HepG2 (cell line): Measurements from ENCODE around the gene CTF1. TPM values are rescaled to one million over a fixed set of nuclear protein-coding genes. Genes with fewer than 3 reads are reported as not detected.
A peak's percentile ranks its signal among the peaks of the same experiment; 100 is the strongest.

Experiments used
- ARHGAP35 ChIP-seq: sonication (generic); formaldehyde crosslinking; IDR thresholded peaks from 2 replicates; pipeline ENCODE4 v1.9.0; 2022; ENCODE audit warnings: mild to moderate bottlenecking, inconsistent platforms, moderate library complexity, missing genetic modification reagents, borderline replicate concordance
- ATF1 ChIP-seq: IDR thresholded peaks from 2 replicates; pipeline ENCODE4 v1.6.1; 2016; ENCODE audit warnings: mild to moderate bottlenecking, control low read depth
- CREB1 ChIP-seq, 2 experiments: fragments of 450-650 bp in 1 of 2; IDR thresholded peaks; 2 replicates each; pipeline ENCODE4 v1.6.1; 2016 to 2017; ENCODE audit warnings: control low read depth in 1 of 2, mild to moderate bottlenecking in 1 of 2, missing compliant biosample characterization in 1 of 2, missing genetic modification characterization in 1 of 2
- KMT2A ChIP-seq: sonication (generic); formaldehyde crosslinking; IDR thresholded peaks from 2 replicates; pipeline ENCODE4 v1.4.0; 2020; ENCODE audit warnings: missing genetic modification reagents
- MAF1 ChIP-seq: sonication (generic); formaldehyde crosslinking; IDR thresholded peaks from 2 replicates; pipeline ENCODE4 v1.5.0; 2020; ENCODE audit warnings: missing genetic modification reagents, borderline replicate concordance
- PHF5A ChIP-seq: IDR thresholded peaks from one replicate; pipeline ENCODE4 v1.6.1; 2018; ENCODE audit warnings: low read depth, missing genetic modification reagents; ENCODE audit not compliant: unreplicated experiment
- SATB2 ChIP-seq: sonication (generic); formaldehyde crosslinking; IDR thresholded peaks from 2 replicates; pipeline ENCODE4 v1.5.0; 2020; ENCODE audit warnings: missing genetic modification reagents
- SMAD1 ChIP-seq: sonication (generic); formaldehyde crosslinking; IDR thresholded peaks from 2 replicates; pipeline ENCODE4 v1.4.0; 2020; ENCODE audit warnings: missing genetic modification reagents, low read depth, mild to moderate bottlenecking, borderline replicate concordance
- SP1 ChIP-seq, 2 experiments: fragments of 450-650 bp in 1 of 2; sonication (generic) in 1 of 2; formaldehyde crosslinking in 1 of 2; IDR thresholded peaks; 2 replicates each; pipeline versions ENCODE4 v1.4.0 to v1.6.1; 2016 to 2020; ENCODE audit warnings: missing genetic modification reagents in 1 of 2
- SPEN ChIP-seq: sonication (generic); formaldehyde crosslinking; IDR thresholded peaks from 2 replicates; pipeline ENCODE4 v1.5.1; 2020; ENCODE audit warnings: low read depth, mild to moderate bottlenecking, missing genetic modification reagents
- TAF15 ChIP-seq: fragments of 200-400 bp; formaldehyde crosslinking; IDR thresholded peaks from one replicate; pipeline ENCODE4 v1.6.1; 2018; ENCODE audit warnings: mild to moderate bottlenecking, low read depth, low read length; ENCODE audit not compliant: poor library complexity, severe bottlenecking
- ZKSCAN1 ChIP-seq: fragments of 150-350 bp; IDR thresholded peaks from 2 replicates; pipeline ENCODE4 v1.6.1; 2014; ENCODE audit warnings: low read length
- ZNF101 ChIP-seq: sonication (generic); formaldehyde crosslinking; IDR thresholded peaks from 2 replicates; pipeline ENCODE4 v1.4.0; 2020; ENCODE audit warnings: mild to moderate bottlenecking, low read depth, missing genetic modification reagents, borderline replicate concordance
- ZNF253 ChIP-seq: sonication (generic); formaldehyde crosslinking; IDR thresholded peaks from 2 replicates; pipeline ENCODE4 v1.8.0; 2022; ENCODE audit warnings: mild to moderate bottlenecking, missing genetic modification reagents, borderline replicate concordance
- ZNF572 ChIP-seq: sonication (generic); formaldehyde crosslinking; IDR thresholded peaks from 2 replicates; pipeline ENCODE4 v1.5.1; 2020; ENCODE audit warnings: mild to moderate bottlenecking, missing genetic modification reagents
- polyA plus RNA-seq, 8 experiments: library from polyadenylated mRNA; depleted of rRNA in 3 of 8; stranded (reverse) in 7 of 8; unstranded in 1 of 8; fragments of >200 nt; fragmentation: Illumina TruSeq in 4 of 8; extraction: Trizol in 4 of 8; gene quantifications; 2 replicates each; pipeline versions ENCODE4 v1.2.1 to v1.2.3, GENCODE V29; 2011 to 2016; ENCODE audit warnings: low read depth in 4 of 8, missing spikeins in 1 of 8, mixed read lengths in 1 of 8; ENCODE audit not compliant: insufficient read depth in 1 of 8
- total RNA-seq, 5 experiments: library from RNA; depleted of rRNA; stranded (reverse); fragments of >200 nt; fragmentation: Illumina TruSeq; extraction: Trizol; gene quantifications; 2 replicates each; pipeline ENCODE4 v1.2.3, GENCODE V29; 2016; ENCODE audit warnings: low read depth in 1 of 5
- TF ChIP-seq, protein P1 (sequence below): sonication (generic); formaldehyde crosslinking; IDR thresholded peaks from 2 replicates; pipeline ENCODE4 v1.5.0; 2020; ENCODE audit warnings: missing genetic modification reagents
- TF ChIP-seq, protein P2 (sequence below): sonication (generic); formaldehyde crosslinking; IDR thresholded peaks from 2 replicates; pipeline ENCODE4 v1.4.0; 2020; ENCODE audit warnings: missing genetic modification reagents
- TF ChIP-seq, protein P3 (sequence below): sonication (generic); formaldehyde crosslinking; IDR thresholded peaks from 2 replicates; pipeline ENCODE4 v1.5.1; 2020; ENCODE audit warnings: missing genetic modification reagents, mild to moderate bottlenecking, borderline replicate concordance
- TF ChIP-seq, protein P4 (sequence below): sonication (generic); formaldehyde crosslinking; IDR thresholded peaks from 2 replicates; pipeline ENCODE4 v1.5.0; 2020; ENCODE audit warnings: missing genetic modification reagents
- TF ChIP-seq, protein P5 (sequence below): sonication (generic); formaldehyde crosslinking; IDR thresholded peaks from 2 replicates; pipeline ENCODE4 v1.5.0; 2020; ENCODE audit warnings: mild to moderate bottlenecking, missing genetic modification reagents, borderline replicate concordance

The CTF1 gene
- total and polyA plus RNA-seq, 2 of the 13 experiments (the other 11 are each of a cell fraction or from before 2014, with no cell fraction given) = 0.13 to 1.8 TPM

DNA sequence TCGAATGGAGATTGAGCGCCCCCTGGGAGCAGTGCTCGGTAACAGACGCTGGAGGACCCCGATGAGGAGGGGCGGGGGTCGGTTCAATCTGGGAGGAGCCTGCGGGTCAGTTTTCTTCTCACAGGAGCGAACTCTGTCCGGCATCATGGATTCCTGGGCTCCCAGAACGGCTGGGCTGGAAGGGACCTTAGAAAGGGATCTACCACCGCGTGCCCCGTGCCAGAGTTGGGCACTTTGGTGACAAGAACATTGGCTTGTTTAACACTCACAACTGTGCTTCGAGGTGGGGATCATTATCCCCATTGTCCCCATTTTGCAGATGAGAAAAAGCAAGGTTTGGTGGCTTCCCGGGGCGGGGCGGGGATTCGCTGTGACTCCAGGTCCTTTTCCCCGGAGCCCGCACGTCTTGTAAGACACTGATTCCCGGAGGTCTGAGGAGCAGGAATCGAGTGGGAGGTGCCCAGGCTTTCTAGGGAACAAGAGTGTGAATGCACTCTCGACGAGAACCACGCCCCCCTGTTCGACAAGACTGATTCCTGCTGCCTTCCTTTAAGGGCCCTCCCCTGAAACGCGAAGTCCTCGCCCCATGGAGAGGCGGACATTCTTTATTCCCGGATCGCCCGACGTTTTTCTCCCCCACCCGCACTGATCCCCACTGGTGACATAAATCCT, 25.5 kb downstream of the CTF1 start (continued):
- TF ChIP-seq, protein P1, sequence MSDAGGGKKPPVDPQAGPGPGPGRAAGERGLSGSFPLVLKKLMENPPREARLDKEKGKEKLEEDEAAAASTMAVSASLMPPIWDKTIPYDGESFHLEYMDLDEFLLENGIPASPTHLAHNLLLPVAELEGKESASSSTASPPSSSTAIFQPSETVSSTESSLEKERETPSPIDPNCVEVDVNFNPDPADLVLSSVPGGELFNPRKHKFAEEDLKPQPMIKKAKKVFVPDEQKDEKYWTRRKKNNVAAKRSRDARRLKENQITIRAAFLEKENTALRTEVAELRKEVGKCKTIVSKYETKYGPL (CRISPR knock-in tag) = no peak
- peak; percentile 70; the same call in 1 of the 2 replicates for TF ChIP-seq ZNF101
- TF ChIP-seq, protein P2, sequence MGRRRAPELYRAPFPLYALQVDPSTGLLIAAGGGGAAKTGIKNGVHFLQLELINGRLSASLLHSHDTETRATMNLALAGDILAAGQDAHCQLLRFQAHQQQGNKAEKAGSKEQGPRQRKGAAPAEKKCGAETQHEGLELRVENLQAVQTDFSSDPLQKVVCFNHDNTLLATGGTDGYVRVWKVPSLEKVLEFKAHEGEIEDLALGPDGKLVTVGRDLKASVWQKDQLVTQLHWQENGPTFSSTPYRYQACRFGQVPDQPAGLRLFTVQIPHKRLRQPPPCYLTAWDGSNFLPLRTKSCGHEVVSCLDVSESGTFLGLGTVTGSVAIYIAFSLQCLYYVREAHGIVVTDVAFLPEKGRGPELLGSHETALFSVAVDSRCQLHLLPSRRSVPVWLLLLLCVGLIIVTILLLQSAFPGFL = peak; percentile 3; the same call in 1 of the 2 replicates
- TF ChIP-seq ATF1 (CRISPR knock-in tag) = no peak
- TF ChIP-seq TAF15 = no peak
- no peak; the same call in 1 of the 2 replicates for TF ChIP-seq ZNF253 (CRISPR knock-in tag)
- TF ChIP-seq, protein P3, sequence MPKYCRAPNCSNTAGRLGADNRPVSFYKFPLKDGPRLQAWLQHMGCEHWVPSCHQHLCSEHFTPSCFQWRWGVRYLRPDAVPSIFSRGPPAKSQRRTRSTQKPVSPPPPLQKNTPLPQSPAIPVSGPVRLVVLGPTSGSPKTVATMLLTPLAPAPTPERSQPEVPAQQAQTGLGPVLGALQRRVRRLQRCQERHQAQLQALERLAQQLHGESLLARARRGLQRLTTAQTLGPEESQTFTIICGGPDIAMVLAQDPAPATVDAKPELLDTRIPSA (CRISPR knock-in tag) = no peak
- TF ChIP-seq SP1 (IDR thresholded peaks at IDR 0.05) = no peak
- TF ChIP-seq SP1 (CRISPR knock-in tag; IDR thresholded peaks at IDR 0.05) = peak; percentile 50; the same call in 1 of the 2 replicates
- TF ChIP-seq MAF1 (CRISPR knock-in tag) = no peak
- TF ChIP-seq CREB1 (IDR thresholded peaks at IDR 0.05) = no peak
- TF ChIP-seq CREB1 (CRISPR knock-in tag; IDR thresholded peaks at IDR 0.05) = no peak
- TF ChIP-seq SPEN (CRISPR knock-in tag) = no peak
- no peak for TF ChIP-seq PHF5A (CRISPR knock-in tag)
- no peak; the same call in 1 of the 2 replicates for TF ChIP-seq ARHGAP35 (CRISPR knock-in tag)
- 0 out of 2 replicates have a peak, but pooled peaks have one; percentile 66 for TF ChIP-seq SMAD1
- TF ChIP-seq, protein P4, sequence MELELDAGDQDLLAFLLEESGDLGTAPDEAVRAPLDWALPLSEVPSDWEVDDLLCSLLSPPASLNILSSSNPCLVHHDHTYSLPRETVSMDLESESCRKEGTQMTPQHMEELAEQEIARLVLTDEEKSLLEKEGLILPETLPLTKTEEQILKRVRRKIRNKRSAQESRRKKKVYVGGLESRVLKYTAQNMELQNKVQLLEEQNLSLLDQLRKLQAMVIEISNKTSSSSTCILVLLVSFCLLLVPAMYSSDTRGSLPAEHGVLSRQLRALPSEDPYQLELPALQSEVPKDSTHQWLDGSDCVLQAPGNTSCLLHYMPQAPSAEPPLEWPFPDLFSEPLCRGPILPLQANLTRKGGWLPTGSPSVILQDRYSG = no peak
- peak; percentile 64; the same call in 1 of the 2 replicates for TF ChIP-seq KMT2A
- no peak for TF ChIP-seq ZKSCAN1
- TF ChIP-seq, protein P5, sequence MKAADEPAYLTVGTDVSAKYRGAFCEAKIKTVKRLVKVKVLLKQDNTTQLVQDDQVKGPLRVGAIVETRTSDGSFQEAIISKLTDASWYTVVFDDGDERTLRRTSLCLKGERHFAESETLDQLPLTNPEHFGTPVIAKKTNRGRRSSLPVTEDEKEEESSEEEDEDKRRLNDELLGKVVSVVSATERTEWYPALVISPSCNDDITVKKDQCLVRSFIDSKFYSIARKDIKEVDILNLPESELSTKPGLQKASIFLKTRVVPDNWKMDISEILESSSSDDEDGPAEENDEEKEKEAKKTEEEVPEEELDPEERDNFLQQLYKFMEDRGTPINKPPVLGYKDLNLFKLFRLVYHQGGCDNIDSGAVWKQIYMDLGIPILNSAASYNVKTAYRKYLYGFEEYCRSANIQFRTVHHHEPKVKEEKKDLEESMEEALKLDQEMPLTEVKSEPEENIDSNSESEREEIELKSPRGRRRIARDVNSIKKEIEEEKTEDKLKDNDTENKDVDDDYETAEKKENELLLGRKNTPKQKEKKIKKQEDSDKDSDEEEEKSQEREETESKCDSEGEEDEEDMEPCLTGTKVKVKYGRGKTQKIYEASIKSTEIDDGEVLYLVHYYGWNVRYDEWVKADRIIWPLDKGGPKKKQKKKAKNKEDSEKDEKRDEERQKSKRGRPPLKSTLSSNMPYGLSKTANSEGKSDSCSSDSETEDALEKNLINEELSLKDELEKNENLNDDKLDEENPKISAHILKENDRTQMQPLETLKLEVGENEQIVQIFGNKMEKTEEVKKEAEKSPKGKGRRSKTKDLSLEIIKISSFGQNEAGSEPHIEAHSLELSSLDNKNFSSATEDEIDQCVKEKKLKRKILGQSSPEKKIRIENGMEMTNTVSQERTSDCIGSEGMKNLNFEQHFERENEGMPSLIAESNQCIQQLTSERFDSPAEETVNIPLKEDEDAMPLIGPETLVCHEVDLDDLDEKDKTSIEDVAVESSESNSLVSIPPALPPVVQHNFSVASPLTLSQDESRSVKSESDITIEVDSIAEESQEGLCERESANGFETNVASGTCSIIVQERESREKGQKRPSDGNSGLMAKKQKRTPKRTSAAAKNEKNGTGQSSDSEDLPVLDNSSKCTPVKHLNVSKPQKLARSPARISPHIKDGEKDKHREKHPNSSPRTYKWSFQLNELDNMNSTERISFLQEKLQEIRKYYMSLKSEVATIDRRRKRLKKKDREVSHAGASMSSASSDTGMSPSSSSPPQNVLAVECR = no peak; the same call in none of the 2 replicates
- TF ChIP-seq ZNF572 (CRISPR knock-in tag) = peak; percentile 84
- no peak for TF ChIP-seq SATB2 (CRISPR knock-in tag)
